ENCODE measurements around the gene SHCBP1.
"Not testable (repeated sequence)": the region's sequence is repeated elsewhere in the genome, so short reads cannot be mapped to it uniquely, and the experiment has no call there.

Gene SHCBP1

GRCh38 chr16:46621006-46621933 is at the start of gene SHCBP1:
Gene SHCBP1 (minus strand): TSS chr16:46621379. CDS start chr16:46621359, 20 bp downstream.
- peak; percentile 66 to 73 for DNase-seq

- no peak for DNase-seq
Observed at GRCh38 chr16:46662123-46662522, 40.9 kb upstream of the SHCBP1 start.

GRCh38 chr16:46658925-46659324 is 37.7 kb upstream of the SHCBP1 start:
- peak; percentile 30 to 68 for DNase-seq

GRCh38 chr16:46651305-46651704 is 30.1 kb upstream of the SHCBP1 start:
- no peak for DNase-seq

- no peak for DNase-seq
Observed at GRCh38 chr16:46650254-46650623, 29.1 kb upstream of the SHCBP1 start.

- DNase-seq = no peak
Observed at GRCh38 chr16:46649588-46650253, 28.5 kb upstream of the SHCBP1 start.

GRCh38 chr16:46648656-46649055 is 27.5 kb upstream of the SHCBP1 start:
- DNase-seq = no peak

GRCh38 chr16:46638947-46639925 is 18.1 kb upstream of the SHCBP1 start:
- no peak for DNase-seq

- no peak for DNase-seq
Observed at GRCh38 chr16:46632778-46633733, 11.9 kb upstream of the SHCBP1 start.

GRCh38 chr16:46629331-46630219 is 8.4 kb upstream of the SHCBP1 start:
- no peak for DNase-seq

GRCh38 chr16:46627746-46628145 is 6.6 kb upstream of the SHCBP1 start:
- no peak for DNase-seq

GRCh38 chr16:46626681-46627080 is 5.5 kb upstream of the SHCBP1 start:
- DNase-seq = not testable (repeated sequence)

GRCh38 chr16:46624862-46625261 is 3.7 kb upstream of the SHCBP1 start:
- not testable (repeated sequence) for DNase-seq

GRCh38 chr16:46623707-46624106 is 2.5 kb upstream of the SHCBP1 start:
- not testable (repeated sequence) for DNase-seq

- peak; percentile 13 to 31 for DNase-seq
Observed at GRCh38 chr16:46623246-46623645, 2.1 kb upstream of the SHCBP1 start.

- DNase-seq = no peak
Observed at GRCh38 chr16:46621934-46622676, 926 bp upstream of the SHCBP1 start.

GRCh38 chr16:46620266-46621005 is 743 bp downstream of the SHCBP1 start:
- no peak for DNase-seq

- DNase-seq = no peak
Observed at GRCh38 chr16:46618516-46618915, 2.7 kb downstream of the SHCBP1 start.

GRCh38 chr16:46614006-46614405 is 7.2 kb downstream of the SHCBP1 start:
- no peak for DNase-seq
